HUDEP-2 (cell line): ENCODE data around the gene DDX1.
A peak's percentile ranks its signal among the peaks of the same experiment; 100 is the strongest.

Experiments used
- DNase-seq, 76 experiments: peaks; one replicate each; lab custom pipeline; 2025; ENCODE audit not compliant: unreplicated experiment in 76 of 76; lab: John Stamatoyannopoulos, UW

Gene DDX1

DNA sequence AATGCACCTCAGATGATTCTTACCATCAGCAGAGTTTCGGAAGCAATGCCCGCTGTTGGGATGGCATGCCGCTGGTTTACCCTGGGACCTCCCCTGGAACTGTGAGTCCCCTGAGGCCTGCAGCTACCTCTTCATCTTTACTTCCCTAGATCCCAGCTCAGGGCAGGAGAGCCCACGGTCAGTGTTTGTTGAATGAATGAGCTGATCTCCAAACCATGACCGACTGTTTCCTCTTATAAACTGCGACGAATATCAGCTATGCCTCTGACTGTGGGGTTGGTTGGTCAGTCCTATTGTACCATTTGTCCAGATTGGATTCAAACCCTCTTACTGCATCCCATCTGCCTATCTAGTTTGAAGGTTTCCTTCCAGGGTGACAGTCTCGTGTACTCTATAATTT, 64.4 kb downstream of the DDX1 start:
- no peak for DNase-seq

DNA sequence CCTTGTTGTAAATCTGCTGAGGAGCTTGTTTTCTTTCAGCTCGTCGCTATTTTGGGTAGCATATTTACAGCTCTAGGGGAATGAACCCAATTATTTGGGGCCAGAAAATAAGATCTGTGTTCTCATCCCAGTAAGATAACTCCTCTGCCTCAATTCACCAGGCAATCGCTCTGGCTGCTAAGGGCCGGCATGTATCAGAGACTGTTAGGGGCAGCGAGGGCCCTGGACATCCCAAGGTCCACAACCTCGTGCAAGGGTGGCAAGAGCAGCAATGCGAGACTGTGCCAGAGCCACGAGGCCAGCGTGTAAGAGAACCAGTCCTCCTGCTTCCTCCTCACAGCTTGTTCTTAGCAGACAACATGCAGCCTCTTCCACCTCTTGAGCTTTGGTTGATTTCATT, 66.1 kb downstream of the DDX1 start:
- no peak for DNase-seq

DNA sequence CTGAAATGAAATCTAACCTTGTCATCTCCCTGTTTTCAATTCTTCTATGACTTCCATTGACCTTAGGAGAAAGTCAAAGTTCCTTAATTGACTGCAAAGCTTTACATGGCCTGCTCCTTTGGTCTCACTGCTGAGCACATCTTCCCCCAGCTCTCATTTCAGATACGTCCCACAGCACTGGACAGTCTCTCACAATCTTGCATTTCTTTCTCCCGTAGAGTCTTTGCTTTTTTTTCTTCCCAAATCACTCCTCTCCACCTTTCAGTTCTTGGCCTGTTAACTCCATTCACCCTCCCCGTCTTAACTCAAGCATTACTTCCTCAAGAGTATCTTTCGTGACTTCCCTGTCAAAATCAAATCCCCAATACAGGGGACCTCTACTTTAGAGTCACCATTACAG, 67.2 kb downstream of the DDX1 start:
- no peak for DNase-seq

DNA sequence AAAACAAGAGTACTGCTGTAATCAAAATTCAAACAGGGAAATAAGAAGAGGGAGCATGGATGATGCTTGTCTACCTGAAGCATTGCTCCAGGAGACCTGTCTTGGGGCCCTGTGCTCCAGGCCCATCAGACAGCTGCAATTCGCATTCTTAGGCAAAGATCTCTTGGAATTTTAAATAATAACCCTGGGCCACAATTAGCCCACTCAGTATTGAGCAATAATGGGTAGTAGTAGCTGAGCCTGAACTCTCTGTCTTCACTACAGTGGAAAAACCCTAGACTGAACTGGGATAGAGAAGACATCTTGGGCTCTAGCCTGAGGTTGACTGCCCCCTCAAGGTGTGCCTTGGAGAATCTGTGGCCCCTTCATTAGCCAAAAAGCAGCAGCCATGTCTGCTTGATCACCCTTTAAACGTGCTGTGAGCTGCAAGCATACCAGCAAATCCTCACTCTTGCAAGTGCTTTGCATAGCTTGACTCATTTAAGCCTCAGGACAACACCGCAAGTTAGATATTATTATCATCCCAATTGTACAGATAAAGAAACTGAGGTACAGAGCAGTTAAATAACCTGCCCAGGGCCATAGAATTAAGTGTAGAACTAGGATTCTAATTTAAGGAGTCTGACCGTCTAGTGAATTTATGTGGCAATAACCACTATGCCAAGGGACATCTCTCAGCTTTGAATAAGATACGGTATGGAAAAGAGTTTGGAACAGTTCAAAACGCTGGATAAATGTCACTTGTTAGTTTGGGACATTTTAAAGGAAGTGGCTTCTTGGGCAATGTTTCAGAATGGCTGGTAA, 69.0 kb downstream of the DDX1 start:
- DNase-seq: no peak

DNA sequence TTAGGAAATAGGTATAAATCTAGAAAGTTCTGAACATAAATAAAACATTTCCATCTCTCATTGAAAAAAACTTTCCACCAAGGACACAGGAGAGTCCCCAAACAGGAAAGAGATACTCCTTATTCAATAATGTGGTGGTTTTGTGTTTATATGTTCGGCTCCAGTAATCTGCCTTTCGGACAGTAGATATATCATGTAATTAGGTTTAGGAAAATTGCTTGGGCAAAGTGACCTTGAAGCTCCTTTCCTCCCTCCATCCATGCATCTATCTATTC, 69.6 kb downstream of the DDX1 start:
- no peak for DNase-seq

DNA sequence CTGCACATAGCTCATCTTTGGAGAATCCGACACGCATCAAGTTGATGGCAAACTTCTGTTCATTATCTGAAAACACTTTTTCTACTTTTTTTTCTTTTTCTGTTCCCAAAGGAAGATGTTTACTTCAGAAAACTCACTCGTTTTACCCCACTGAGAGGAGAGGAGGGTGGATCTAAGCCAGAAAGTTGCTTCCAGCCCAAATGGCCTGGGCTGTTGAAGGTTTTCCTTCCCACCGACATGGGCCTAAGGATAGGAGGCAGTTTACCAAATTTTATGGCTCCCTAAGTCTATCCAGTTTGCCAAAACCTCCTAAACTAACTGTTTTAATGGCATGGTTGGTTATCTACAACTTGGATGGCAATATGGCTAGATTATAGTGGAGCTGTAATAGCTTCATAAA, 70.4 kb downstream of the DDX1 start:
- DNase-seq: no peak

DNA sequence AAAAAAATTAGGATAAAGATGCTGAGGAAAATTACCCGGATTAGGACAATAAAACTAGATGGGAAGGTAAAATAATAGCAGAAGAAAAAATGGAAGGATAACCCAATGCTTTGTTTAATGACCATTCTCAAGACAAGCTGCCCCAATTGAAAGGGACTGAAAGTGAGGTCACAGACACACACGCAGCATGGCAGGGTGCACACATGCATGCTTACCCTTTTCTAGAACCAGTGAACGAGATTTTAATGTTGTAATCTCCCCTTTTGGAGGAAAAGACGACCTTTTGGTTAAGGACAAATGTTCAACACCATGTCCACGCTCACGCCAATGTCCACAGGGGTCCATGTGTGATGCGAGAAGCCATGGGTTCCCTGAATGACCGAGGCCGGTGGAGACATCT, 70.9 kb downstream of the DDX1 start:
- DNase-seq: no peak

DNA sequence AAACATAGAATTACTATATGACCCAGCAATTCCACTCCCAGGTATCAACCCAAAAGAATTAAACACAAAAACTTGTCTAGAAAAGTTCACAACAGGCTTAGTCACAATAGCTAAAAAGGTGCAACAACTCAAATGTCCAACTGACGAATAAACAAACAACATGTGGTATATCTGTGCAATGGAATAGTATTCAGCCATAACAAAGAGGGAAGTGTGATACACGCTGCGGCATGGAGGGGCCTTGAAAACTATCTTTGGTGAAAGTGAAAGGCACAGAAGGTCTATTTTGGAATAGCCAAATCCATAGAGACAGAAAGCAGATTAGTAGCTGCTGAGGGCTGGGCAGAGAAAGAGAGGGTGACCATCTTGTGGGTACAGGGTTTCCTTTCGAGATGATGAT, 72.1 kb downstream of the DDX1 start:
- no peak for DNase-seq

DNA sequence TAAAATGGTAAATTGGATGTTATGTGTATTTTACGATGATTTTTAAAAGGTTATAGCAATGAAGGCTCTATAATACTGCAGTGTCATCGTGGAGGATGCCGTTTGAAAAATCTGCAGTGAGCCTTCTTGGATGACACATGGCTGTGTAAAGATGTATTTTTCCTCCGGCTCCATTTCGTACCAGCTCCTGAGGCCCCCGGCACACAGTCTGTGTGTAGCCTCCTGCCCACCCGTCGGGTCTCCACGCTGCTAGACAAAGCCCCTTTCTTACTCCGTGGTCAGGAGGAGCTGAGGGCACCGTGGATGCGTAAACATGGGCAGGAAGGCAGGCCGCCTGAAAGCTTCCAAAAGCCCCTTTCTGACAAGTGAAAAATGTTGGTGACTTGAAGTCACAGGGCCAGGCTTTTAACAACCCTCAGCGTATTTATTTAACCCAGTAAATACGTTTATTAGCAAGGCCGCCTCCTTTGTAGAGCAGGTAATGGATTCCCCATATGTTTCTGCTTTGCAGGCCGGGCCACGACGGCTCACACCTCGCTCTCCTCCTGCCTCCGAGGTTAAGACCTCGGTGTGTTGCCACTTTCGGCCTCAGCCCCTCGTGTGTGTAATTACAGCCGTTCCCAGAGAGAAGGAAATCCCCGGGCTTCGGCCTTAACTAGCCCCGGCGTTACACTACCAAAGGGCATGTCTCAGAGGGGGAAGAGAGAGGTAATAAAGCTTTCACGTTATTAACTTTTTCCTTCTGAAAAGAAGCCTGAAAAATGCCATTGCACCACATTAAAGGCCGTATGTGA, 72.8 kb downstream of the DDX1 start:
- DNase-seq: no peak

DNA sequence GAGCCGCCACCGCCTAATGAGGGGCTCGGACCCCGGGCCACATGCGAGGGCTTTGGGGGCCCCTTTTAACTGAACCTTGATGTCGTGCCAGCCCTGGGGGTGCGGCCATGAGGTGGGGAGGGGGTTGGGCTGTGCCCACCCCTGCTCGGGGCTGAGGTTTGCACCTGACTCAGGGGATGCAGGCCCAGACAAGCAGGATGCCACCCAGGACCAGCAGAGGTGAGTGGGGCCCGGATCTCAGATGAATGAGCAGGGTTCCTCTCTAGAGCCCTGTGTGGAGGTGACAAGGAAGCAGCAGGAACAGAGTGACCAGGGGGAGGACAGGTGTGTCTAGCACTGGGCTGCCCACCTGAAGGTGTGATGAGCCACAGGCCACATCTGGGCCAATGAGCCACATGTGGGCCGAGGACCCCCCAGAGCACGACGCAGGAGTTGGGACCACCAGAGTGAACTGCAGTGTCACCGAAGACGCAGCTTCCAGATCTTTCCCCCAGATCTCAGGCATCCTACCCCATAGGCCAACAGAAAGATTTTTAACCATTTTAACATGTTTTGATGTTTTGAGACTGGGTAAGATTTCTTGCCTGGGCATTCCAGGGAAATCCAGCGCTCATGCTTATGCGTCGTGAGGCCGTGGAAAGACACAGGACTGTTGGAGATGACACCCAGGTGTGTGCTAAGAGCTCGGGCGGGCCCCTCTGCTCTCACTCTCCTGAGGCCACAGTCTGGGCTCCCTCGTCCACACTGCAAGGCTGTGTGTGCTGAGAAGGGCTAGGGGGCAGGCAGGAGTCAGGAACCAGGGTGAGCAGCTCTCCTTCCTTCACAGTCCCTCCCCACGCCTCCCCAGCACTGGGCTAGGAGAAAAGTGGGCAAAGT, 73.6 kb downstream of the DDX1 start:
- DNase-seq: peak in 1 of 76 experiments; percentile 11

DNA sequence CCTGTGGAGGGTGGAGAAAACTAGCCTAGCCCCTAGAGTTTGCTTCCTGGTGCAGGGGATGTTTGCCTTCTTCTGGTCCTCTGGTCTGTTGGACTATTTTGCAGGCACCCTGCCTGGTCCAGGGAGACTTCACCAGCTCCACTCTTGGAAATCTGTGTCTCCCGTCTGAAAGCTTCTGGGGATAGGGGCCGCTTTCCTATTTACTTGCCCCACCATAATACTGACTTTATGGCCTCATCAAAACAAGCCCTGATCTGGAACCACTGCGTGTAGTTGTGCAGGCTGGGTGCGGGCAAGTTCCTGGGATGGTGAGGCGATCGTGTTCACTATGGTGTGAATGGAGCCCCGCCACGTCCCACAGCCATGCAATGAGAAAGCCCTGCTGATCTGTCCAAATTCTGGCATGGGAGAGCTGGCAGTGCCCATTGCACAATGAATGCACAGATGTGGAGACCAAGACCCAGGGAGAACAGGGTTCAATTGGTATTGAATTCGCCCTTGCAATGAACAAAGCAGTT, 74.3 kb downstream of the DDX1 start:
- no peak for DNase-seq

DNA sequence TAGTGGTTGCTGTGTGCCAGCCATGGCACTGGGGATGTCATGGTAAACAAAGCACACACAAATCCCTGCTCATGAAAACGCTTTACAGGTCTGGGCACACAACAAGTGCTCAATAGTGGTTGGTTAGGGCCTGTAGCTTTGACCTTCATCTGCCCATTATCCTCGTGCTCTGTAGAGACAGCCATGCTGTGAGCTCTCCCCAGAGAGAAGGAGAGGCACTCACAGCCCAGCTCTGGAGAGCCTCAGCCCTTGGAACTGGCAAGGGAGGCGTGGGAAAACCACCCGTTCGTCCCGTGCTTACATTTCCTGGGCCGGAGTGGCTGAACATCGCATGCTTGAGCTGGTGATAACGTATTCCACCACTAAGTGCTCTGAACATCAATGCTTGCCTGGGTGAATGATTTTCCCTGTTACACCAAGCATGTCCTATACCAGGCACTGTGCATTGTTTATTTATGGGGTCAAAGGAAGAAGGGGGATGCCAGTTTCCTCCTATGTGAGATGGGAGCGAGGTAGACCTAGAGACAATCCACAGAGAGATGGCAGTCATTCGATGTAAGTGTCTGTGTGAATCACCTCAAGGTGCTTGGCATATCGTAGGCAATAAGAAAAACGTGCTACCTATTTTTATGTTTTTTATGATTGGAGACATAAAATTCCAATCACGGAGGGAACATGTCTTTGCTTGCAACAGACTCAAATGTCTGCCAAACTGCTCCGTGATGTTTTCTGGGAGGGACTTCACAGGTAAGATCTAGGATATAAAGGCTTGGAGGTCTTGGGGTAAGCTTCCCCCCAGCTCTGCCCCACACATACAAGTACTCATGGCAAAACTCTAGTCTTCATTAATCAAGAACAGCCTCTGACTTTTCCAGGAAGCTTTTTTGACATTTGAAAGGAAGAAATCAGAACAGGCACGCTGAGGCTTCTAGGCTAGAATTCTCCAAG, 75.5 kb downstream of the DDX1 start:
- DNase-seq: no peak

DNA sequence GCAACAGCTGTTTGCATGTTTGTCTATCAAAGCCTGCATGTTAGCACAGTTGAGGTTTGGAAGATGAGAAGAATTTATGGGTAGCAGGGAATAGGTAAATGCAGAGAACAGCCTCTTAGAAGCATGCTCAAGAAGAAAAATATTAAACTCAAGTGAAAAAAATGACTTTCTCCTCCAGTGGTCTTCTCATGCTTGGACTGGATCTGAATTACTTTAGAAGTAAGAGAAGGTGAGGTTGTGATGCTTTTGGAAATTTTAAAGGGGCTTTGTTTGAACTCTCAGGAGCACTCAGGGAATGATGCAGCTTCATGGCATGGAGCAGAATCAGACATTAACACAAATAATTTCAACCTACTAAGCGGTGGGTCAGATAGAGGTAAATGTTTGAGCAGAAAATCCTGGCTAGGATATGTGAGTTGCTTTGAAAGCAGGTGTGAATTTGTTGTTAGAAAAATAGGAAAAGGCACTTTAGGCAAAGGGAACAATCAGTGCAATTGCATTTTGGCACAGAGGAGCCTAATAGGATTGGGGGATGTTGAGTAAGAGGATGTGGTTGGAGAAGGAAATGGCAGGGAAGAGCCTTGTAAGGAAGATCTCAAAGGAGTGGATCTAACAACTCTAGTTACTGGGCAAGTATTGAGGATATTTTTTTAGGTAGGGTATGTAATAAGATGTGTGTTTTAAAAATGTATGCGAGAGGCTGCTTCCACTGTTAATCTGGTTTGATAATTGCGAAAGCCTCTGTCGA, 76.3 kb downstream of the DDX1 start:
- DNase-seq: peak in 2 of 76 experiments; percentile 7 to 10

DNA sequence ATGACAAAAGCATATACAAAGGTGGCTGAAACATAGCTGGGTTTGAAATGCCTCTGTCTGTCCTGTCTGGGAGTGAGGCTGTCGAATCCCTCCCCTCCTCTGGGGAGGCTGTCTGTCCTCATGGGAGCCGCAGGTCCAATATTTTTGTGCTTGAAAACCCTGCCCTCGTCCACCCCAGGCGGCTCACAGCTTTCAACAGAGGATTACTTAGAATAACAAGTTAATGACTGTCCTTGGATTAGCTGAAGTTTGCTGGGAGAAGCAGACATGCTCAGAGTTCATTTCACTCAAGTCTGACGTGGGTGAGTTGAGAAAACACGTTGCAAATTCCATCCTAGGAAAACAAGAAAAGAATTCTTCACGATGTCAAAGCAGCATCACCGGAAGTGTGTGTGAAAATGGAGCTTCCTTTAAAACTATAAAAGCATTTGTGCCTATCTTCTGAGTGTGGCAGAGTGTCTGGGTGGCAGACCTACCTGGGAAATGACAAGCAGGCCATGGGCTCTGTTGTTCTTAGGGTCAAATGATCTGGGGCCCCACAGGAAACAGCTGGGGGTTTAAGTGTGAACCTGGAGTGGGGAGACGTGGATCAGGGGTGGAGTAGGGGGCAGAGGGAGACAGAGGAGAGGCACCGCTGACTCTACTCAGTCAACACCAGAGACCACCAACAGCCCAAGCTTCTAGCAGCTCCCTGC, 77.1 kb downstream of the DDX1 start:
- DNase-seq: no peak

DNA sequence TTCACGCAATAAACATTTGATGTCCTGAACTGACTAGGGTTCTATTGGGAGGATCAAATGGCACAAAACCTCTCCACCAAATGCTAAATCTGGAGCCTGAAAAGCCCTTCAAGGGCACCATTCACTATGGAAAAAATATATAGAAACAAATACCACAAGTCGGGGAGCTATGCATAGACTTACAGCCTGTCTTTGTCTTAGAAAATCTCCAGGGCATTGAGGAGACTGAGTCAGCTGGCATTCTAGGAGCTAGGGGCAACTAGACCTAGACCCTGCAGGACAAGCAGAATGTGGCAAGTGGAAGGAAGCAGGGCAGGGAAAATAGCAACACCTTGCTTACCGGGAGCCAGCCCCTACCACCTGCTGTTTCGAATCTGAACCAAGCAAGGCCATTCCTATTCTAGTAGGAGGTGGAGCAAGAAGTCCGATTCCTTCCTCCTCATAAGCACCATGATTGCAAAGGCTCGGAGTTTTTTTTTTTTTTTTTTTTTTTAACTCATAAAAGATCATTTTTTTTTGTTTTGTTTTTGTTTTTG, 77.8 kb downstream of the DDX1 start:
- no peak for DNase-seq

DNA sequence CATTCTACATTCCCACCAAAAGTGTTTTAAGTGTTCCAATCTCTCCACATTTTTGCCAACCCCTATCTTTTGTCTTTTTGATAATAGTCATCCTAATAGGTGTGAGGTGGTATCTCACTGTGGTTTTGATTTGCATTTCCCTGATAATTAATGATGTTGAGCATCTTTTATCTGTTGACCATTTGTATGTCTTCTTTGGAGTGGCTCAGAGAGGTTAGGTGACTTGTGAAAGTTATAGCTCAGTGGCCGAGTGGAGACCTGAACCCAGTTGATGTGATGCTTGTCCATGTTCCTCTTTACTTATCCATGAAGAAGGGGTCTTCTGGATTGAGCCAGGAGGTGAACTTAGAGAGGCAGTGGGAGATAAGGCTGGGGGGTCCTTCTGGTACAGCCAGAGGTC, 78.8 kb downstream of the DDX1 start:
- no peak for DNase-seq

DNA sequence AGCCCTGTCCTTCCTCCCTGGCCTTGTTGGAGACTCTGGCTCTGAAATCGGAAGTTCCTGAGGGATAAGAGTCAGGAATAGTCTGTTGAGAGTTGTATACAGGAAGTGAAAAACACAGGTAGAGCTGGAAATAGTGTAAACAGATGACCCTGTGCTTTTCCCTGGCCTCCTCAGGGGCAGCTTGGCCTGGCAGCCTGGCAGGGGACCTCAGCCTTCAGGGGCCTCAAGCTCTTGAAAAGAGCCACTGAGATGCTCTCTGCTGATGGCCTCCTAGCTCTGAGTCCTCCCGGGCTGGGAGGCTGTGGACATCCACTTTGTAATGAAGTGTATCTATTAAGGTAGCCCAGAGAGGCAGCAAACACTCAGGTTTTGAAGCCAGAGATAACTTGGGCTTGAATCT, 79.3 kb downstream of the DDX1 start:
- DNase-seq: no peak

DNA sequence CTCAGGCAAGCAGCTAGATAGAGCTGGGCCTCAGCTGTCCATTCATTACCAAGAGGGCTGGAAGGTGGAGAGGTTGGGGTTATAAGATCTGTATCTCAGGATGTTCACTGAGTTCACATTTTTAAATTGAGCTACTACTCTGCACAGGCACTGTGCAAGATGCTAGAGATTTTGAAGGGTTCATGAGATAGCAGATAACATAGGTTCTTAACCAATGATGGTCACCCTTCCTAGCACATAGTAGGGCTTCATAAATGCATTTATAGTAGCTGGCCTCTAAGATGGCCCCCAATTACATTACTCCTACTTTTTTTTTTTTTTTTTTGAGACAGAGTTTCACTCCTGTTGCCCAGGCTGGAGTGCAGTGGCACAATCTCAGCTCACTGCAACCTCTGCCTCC, 79.7 kb downstream of the DDX1 start:
- no peak for DNase-seq
